ENCODE results near the gene FLT3.
"Not testable (repeated sequence)": the region's sequence is repeated elsewhere in the genome, so short reads cannot be mapped to it uniquely, and the experiment has no call there.

Gene FLT3

DNA sequence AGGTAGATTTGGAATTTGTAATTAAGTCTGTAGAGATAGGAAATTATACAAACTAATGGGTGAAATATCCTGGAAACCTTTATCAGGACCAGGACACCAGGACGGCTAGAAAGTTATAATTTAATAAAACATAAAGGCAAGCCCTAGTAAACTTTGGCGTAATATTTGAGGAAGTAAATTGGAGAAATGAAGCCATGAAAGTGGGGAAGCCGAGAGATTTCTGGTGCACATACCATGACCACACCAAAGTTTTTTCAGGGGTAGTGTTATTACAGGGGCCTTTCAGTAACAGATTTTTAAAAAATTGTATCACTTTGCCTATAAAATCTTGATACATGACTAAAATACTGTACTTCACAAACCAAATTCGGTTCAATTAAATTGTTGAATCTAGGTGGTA lies 57.2 kb downstream of the FLT3 start:
- FAIRE-seq, result no peak

GRCh38 chr13:28041501-28041900 lies 58.9 kb downstream of the FLT3 start:
- FAIRE-seq, result no peak

DNA sequence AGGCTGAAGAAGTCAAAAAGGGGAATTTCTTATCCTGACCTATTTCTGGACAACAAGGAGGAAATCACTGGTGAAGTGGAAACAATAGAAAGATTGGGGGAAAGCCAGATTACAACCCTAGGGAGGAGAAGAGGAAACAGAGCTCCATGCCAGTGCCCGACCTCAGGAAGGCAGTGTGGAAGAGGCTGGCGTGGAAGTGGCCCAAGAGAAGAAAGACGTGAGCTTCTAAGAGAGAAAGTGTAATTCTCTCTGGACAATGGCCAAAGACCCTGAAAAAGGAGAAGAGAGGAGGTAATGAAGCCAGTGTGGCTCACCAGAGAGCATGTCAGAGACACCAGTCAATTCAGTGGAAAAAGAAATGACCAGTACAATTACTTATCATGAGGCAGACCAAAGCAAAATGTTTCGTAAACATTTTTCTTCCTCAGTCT lies 59.3 kb downstream of the FLT3 start:
- FAIRE-seq, result no peak

DNA sequence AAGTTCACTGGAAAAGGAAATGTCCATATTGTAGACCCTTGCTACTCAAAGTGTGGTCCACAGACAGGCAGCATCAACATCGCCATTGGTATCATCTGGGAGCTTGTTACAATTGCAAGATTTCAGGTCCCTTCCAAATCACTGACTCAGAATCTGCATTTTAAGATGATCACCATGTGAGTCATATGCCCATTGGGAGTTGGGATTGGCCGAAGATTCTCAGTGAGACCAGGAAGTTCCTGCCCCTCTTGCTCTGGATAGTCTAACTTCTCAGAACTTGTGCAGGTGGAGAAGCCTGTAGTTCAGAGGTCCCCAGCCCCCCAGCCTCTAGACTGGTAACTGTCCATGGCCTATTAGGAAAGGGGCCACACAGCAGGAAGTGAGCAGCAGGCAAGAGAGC lies 63.0 kb downstream of the FLT3 start:
- no peak for FAIRE-seq

GRCh38 chr13:28035146-28035782 lies 65.1 kb downstream of the FLT3 start:
- no peak for FAIRE-seq

GRCh38 chr13:28033894-28034655 lies 66.3 kb downstream of the FLT3 start:
- no peak for FAIRE-seq

- not testable (repeated sequence) for FAIRE-seq
Measured at GRCh38 chr13:28032438-28032837, 67.9 kb downstream of the FLT3 start.

- FAIRE-seq, result no peak
Measured at GRCh38 chr13:28031896-28032288, 68.5 kb downstream of the FLT3 start.

GRCh38 chr13:28031220-28031895 lies 69.0 kb downstream of the FLT3 start:
- FAIRE-seq, result no peak

- no peak for FAIRE-seq
Measured at GRCh38 chr13:28027607-28028364, 72.6 kb downstream of the FLT3 start.

DNA sequence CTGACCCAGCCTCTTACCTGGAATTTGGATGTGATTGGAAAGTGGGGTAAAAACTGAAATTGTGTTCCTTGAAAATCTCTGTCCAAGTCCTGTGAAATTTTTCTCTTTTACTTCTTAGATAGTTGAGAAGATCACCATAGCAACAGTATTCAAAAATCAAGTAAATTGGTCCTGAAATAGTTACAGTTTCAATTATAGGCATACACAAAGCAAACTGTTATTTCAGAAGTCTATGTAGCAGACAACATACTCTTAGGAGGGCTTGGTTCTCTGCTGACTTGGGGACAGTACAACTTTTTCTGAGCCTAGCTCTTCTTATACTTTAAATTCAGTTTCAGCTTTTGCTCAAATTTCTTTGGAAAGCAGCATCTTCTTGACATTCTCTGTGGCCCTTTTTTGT lies 73.3 kb downstream of the FLT3 start:
- FAIRE-seq, result no peak

- FAIRE-seq, result no peak
Measured at GRCh38 chr13:28026508-28026907, 73.9 kb downstream of the FLT3 start.

DNA sequence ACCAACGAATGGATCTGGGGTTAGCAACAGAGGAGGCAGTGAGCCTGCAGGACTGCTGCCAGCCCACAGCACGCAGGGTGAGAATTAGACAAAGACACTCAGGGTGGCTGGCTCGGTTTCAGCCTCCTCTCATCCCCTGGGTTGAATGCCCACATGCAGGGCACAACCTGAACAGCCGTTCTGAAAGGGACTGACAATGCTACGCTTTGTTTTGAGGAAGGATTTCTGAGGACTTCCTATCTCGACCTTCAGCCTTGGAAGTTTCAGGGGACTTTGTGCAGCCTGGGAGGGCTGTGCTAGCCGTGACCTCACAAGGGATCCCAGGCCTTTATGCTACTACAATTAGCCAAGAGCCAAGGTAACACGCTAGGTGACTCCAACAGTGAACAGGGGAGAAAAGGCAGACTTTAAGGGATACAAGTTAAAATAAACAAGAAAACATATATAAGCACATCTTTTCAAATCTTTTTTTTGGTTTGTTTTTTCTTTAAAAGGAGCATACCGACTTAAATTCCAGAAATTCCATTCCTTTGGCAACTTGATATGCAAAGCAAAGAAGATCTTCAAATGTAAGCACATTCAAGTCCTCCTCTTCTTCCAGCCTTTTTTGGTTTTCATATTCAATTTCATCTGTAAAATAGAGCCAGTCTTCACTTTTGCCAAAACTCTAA lies 77.4 kb downstream of the FLT3 start:
- FAIRE-seq, result no peak

DNA sequence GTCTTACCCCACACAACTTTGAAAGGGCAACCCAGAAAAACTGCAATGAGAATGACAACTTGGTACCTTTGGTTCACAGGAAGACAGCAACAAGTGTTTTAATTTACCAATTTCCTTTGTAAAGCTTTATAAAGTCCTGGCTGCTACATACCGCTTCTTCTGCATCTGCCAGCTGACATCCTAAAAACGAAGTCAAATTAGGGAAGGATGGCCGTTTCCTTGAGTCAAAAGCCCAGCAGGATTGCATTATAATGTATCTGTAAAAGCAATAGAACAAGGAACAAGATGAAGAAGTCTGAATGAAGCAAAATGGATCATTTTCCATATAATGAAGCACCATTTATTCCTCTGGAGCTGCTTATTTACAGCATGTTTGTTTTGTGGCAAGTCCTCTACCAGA lies 86.1 kb downstream of the FLT3 start:
- no peak for FAIRE-seq

DNA sequence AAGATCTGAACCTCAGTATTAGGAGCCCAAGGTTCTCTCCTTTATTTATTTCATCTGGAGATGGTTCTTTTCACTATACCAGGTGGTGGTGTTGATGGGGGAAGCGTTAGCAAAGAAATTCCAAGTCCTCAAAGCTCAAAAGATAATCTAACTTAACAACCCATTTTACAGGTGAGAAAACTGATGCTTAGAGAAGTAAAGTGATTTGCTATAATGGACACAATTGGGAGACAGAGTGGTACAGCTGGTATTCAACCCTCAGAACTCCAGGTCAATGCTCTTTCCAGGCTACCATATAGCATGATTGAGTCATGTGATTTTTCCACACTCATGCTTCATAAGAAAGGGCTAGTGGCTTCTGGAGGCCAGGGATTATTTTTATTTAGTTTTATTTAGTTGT lies 86.9 kb downstream of the FLT3 start:
- FAIRE-seq, result no peak

- no peak for FAIRE-seq
Measured at GRCh38 chr13:28012896-28013295, 87.5 kb downstream of the FLT3 start.

DNA sequence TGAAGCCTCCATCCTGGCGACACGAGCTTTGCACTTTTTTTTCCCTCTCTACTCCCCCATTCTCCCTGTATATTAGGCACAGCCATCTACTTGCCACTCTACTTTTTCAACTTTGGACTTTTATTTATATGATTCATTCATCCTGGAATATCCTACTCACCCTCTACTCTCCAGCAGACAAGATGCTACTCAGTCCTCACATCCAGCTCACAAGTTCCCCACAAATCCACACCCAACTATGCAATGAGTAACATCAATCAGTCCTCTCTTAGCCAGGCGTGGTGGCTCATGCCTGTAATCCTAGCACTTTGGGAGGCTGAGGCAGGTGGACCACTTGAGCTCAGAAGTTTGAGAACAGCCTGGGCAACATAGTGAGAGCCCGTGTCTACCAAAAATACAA lies 88.0 kb downstream of the FLT3 start:
- no peak for FAIRE-seq

DNA sequence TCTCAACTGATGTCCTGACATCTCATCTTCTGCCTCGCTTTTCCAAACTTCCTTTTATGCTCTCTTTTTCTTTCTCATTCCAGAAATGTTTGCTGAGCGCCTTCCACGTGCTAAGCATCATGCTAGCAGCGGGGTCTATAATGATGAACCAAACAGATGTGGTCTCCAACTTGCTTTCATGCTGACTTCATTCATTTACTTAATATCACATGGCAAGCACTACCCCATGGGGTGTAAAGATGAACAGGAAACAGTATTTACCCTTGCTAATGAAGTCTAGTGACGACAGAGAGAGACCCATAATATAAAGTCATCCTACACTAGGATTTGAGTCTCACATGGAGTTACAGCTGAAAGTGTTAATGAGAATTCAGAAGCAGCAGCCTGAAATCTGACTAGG lies 90.3 kb downstream of the FLT3 start:
- no peak for FAIRE-seq

DNA sequence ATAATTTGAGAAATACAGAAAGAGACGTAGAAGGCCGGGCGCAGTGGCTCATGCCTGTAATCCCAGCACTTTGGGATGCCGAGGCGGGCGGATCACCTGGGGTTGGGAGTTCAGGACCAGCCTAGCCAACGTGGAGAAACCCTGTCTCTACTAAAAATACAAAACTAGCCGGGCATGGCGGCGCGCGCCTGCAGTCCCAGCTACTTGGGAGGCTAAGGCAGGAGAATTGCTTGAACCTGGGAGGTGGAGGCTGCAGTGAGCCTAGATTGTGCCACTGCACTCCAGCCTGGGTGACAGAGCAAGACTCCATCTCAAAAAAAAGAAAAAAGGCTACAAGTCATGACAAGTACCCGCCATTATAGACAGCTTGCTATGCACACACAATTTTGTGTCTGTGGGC lies 95.4 kb downstream of the FLT3 start:
- FAIRE-seq, result not testable (repeated sequence)

DNA sequence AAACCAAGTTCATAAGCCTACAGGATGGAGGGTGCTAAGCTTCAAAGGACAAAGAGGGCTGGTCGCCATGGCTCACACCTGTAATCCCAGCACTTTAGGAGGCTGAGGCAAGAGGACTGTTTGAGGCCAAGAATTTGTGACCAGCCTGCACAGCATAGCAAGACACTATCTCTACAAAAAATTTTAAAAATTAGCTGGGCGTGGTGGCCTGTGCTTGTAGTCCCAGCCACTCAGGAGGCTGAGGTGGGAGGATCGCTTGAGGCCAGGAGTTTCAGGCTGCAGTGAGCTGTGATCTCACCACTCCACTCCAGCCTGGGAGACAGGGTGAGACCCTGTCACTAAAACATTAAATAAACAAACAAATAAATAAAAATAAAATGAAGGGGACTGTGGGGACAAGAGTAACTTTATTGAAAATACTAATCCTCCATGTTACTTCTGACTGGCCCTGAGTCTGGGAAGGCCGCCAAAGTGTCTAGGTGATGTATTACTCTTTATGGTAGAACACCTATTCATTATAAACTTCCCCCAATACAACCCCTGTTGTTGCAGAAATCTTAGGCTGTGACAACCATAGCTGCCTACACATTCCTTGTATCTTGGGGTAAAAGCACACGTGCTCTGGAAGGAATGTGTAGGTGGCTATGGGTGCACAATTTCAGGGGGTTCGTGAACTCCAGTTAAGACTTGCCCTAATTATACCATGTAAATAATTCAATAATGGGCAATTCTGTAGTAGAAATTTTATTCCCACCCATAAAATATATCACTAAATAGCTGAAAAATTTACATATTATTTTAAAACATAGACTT lies 97.3 kb downstream of the FLT3 start:
- no peak for FAIRE-seq

DNA sequence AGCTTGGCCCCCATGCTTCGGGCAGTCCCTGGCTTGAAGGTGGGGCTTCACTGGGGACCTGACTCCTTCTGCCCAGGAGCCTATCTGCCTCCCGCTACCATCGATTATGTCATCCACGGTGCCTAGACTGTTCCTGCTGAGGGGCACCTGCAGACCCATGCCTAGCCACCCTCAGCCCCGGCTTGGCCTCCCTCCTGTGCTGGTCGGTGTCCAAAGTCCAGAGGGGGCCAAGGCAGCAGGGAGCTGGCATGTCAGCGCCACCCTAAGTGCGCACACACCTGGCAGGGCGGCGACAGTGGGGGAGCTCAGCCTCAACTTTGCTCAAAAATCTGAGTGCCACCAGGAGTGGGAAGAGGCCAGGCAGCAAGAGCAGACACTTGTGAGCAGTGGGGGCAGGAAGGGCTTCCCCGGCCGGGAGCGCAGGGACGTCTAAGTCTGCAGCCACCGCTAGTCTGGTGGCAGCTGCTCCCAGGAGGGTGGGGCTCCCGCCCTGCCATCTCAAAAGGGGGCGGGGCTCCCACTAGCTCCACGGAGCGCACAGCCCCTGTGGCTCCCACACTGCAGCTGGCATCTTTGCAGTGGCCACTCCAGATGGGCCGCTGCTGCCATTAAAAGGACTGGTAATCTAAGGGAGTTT lies 98.4 kb downstream of the FLT3 start:
- FAIRE-seq, result no peak
